NT2/D1 (cell line): Measurements from ENCODE around the gene NSDHL.

ENCODE experiments used
- SUZ12 ChIP-seq: IDR thresholded peaks from 2 replicates; pipeline ENCODE4 v1.6.1; 2011; ENCODE audit not compliant: insufficient read length, insufficient read depth; ENCODE audit errors: extremely low read depth
- YY1 ChIP-seq: IDR thresholded peaks from 2 replicates; pipeline ENCODE4 v1.6.1; 2011; ENCODE audit not compliant: insufficient read length, insufficient read depth
- ZNF274 ChIP-seq: IDR thresholded peaks from 2 replicates; pipeline ENCODE4 v1.6.1; 2011; ENCODE audit warnings: mild to moderate bottlenecking, low read depth, low read length

- TF ChIP-seq YY1 (no peak), ZNF274 (no peak), SUZ12 (no peak)
These were observed 12.0 kb downstream of the NSDHL start for GRCh38 chrX:152842772-152843338.
